Hematopoietic multipotent progenitor cell (in vitro differentiated cells): ENCODE measurements around the gene MYD88. TPM values are rescaled to one million over a fixed set of nuclear protein-coding genes. Genes with fewer than 3 reads are reported as not detected.
A peak's percentile ranks its signal among the peaks of the same experiment; 100 is the strongest.

Experiments
- DNase-seq, 3 donors: peaks; one replicate each; pipeline ENCODE4 v3.0.0-alpha.2; 2011 to 2015; ENCODE audit warnings: low read depth in 2 of 3, low spot score in 2 of 3
- total RNA-seq: library from RNA; depleted of rRNA; stranded (reverse); fragments of >200 nt; gene quantifications from one replicate; pipeline ENCODE4 v1.2.3, GENCODE V29; 2012

Gene MYD88
- total RNA-seq: 27.5 TPM

DNA sequence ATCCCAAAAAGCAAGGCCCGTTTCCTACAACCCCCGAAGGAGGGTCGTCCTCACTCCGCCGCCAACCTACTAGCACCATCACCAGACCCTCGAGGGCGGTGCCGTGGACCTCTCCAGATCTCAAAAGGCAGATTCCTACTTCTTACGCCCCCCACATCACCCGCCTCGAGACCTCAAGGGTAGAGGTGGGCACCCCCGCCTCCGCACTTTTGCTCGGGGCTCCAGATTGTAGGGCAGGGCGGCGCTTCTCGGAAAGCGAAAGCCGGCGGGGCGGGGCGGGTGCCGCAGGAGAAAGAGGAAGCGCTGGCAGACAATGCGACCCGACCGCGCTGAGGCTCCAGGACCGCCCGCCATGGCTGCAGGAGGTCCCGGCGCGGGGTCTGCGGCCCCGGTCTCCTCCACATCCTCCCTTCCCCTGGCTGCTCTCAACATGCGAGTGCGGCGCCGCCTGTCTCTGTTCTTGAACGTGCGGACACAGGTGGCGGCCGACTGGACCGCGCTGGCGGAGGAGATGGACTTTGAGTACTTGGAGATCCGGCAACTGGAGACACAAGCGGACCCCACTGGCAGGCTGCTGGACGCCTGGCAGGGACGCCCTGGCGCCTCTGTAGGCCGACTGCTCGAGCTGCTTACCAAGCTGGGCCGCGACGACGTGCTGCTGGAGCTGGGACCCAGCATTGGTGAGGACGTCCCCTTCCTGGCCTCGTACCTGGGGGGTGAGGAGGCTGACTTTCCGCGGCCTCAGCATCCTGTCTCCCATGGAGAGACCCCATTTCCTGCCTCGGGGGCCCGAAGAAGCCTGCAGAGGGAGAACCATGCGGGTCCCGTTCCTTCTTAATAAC is at the start of gene MYD88:
TSS of gene MYD88 (plus strand) at position 313 of the 842 bp plus-strand sequence. CDS start at position 353, 40 bp downstream.
- peak; percentile 49 to 92 (median 84) for DNase-seq

DNA sequence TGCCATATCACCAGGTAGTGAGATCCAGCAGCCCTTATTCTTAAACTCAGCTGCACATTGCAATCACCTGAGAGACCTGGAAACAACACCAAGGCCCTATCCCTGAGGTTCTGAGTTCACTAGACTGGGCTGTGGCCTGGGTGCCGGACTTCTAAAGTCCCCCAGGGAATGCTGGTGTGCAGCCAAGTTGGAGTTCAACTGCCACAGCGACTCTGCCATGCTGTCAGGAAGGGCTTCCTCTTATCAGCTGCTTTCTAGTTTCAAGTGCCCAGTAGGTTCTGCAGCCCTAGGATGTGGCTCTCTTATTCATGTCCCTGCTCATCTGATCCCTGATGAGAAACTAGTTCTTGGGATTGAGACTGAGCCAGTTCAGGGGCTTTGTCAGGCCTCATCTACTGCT is 49.3 kb upstream of the MYD88 start:
- no peak for DNase-seq

DNA sequence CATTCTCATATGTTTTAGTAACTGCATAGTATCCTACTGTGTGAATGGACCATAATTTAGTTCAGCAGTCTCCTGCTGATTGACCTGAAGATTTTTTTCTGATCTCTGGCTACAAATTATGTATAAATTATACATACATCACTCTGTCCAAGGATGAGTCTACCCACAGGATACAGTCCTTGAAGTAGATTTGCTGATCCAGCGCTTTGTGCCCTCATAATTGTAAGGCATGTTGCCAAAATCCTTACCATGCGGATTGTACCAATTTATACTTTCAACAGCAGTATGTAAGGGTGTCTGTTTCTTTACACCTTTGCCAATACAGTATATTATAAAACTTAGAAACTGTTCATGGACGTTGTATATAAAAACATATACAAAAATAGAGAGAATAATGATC is 48.0 kb upstream of the MYD88 start:
- no peak for DNase-seq

- no peak for DNase-seq
Observed at GRCh38 chr3:38094999-38095398, 43.5 kb upstream of the MYD88 start.

DNA sequence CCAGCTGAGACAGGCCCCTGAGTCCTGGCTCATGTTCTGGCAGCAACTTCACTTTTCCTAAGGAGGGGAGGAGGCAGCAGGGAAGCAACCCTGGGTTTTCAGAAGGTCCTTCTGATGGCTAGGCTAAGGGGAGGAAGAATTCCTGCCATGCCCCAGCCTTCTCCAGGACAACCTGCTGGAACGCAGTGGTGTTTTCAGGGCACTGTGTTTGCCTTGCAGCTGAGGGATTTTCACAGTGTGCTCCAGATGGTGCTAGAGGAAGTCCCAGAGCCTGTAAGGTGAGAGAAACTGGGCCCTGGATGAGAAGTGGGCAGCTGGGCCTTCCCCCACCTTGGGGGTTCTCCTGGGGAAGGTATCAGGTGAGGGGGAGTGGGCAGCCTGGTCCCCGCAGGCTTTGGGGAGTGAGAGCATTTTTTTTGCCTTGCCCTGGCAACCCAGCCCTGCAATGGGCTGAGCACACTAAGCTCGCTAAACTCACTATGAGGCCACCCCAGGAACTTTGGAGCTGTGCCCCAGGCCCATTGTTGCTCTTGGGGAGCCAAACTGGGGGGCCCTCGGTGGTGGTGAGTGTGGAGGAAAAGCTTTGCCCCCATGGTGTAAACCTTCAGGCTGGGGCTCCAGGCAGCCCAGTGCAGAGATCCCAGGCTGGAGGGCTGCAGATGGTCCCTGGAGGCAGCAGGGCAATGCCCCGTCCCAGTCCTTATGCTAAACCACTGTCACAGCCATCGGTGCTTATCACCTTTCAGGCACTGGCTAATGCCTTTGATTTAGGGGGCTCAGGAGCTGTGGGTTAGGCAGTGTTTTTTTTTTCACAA is 42.6 kb upstream of the MYD88 start:
- no peak for DNase-seq

DNA sequence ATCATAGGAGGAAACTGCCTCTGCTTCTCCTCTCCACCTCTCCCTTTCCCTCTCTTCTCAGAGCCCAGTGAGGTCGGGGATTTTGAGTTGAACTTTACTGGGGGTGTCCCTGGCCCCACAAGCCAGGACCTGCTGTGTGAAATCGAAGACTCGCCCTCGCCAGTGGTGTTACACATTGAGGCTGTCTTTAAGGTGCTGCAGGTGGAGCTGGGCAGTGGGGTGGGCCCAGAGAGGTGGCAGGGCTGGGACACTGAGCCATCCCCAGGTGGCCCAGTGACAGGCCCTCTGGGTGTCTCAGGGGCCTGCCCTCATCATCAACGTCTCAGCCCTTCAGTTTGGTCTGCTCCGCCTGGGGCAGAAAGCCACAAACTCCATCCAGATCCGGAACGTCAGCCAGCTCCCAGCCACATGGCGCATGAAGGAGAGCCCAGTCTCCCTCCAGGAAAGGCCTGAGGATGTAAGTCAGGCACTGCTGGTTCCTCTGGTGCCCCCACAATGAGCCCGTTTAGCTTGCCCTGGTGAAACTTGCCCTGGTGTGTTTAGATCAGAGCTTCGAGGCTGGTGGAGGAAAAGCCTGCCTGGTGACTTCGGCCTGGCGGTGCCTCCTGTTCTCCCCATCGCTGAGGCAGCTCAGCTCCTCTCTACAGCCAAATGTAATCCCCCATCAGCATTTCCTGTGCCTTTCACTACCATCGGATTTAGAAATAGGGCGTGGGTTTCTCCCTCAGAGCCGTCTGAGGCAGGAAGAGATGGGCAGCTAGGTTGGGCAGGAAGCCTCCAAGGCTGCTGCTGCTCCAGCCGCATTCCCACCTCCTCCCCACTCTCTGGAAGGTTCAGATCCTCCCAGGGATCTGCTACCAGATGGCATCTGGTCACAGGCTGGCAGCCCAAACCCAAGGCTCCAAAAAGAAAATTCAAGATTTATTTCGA is 40.8 kb upstream of the MYD88 start:
- DNase-seq: no peak

GRCh38 chr3:38098376-38098723 is 40.1 kb upstream of the MYD88 start:
- DNase-seq: no peak

GRCh38 chr3:38099518-38099917 is 38.9 kb upstream of the MYD88 start:
- DNase-seq: no peak

DNA sequence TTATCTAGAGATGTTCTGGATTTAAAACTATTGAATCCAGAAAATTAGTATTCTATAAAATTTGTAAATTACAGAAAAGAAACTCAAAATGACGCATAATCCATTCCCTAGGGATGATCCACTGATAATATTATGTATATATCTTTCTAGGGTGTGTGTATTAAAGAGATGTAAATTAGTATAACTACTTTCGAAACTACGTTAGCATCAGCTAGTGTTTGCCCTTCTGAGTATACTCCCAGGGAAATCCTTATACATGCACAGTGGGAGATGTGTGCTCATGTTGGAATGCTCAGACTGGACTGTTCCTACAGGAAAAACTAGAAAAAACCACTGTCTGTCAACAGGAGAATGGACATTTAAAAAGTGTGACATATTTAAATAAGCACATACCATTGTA is 38.0 kb upstream of the MYD88 start:
- no peak for DNase-seq

DNA sequence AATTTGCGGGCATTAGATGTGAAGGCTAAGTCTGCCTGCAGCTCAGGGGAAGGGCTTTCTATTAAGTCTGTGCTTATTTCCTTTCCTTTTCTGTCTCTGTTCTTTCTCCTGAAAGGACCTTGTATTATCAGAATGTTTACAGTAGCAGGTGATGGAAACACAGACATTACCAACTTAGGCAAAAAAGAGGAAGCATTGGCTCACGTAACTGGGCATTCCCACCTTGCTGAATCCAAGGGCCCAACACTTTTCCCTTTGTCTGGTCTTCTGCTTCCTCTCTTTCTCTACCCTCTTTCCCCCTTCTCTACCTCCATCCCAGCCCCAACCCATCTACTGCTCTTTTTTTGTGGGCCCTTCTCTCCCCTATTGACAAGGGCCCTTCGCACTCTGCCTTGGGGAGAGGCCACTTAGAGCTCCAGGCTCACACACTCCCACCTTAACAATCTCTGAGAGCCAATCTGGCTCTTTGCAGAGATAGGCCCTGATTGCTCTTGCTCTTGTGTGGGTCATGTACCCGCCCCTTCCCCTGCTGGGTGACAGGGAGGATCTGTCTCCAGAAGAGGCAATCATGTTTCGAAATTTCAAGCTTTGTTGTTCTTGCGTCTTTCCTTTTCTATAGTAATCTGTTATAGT is 36.5 kb upstream of the MYD88 start:
- no peak for DNase-seq

DNA sequence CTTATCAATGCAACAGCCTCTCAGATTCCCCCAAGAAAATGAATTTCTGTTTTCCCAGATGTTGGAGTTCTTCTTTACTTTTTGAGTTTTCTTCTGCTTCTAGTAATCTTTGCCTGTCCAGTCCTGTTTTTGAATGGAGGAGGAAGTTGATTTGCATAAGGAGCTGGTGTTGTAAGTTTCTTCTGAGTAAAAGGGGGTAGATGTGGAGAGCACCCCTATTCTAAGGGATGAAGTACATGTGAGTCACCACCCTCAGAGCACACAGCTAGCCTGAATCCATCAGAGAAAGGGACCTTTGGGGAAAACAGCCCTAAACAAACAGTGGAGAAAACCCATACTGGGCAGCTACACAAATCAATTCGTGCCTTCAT is 36.0 kb upstream of the MYD88 start:
- no peak for DNase-seq

DNA sequence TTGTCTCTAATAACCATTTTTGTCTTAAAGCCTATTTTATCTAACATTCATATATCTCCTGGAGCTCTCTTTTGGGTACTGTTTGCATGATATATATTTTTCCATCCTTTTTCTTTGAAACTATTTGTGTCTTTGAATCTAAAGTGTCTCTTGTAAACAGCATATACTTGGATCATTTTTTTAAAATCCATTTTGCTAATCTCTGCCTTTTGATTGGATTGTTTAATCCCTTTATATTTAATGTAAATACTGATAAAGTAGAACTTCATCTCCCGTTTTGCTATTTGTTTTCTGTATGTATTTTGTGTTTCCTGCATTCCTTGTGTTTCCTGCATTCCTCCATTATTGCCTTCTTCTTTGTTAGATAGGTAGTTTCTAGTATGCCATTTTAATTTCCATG is 32.9 kb upstream of the MYD88 start:
- no peak for DNase-seq

- no peak for DNase-seq
Observed at GRCh38 chr3:38107911-38108648, 30.4 kb upstream of the MYD88 start.

DNA sequence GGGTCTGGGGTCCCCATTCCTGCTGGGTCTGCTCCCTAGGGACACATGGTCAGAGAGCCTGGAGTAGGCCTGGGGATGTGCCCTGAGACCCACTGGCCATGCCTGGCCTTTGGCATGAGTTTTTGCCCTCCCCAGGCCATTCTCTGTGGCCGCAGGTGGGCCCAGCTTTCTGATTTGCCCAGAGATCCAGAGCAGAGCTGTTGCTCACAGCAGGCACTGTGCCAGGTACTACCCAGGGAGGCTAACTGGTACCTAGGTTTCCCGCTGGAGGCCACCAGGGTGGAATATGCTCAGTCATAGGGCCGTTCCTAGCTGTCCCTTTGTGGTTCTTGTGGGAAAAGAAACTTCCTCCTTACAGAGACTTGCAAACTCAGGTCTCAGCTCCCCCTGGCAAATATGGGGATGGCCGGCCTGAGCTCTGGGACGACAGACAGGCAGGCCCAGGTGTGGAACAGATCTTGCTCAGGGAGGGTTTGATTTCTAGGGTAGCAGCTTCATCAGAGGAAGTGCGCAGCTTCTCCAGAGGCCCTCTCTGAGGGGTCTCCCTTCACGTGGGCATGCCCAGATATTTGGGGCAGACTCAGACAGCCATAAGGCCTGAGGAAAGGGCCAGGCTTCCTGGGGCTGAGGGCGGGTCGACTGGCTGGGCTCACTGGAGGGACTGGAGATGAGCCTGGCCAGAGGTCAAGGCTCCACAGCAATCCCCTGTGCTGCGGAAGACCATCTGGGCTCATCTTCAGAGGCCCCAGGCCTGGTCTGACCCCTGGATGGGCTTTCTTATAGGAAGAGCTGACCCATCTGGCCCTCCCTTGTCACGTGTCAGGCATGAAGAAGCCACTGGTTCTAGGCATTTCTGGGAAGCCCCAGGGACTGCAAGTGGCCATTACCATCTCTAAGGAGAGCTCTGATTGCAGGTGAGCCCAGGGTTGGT is 29.5 kb upstream of the MYD88 start:
- DNase-seq: peak in 2 of 3 donors; percentile 64 to 67

GRCh38 chr3:38109580-38110313 is 28.7 kb upstream of the MYD88 start:
- DNase-seq: no peak

DNA sequence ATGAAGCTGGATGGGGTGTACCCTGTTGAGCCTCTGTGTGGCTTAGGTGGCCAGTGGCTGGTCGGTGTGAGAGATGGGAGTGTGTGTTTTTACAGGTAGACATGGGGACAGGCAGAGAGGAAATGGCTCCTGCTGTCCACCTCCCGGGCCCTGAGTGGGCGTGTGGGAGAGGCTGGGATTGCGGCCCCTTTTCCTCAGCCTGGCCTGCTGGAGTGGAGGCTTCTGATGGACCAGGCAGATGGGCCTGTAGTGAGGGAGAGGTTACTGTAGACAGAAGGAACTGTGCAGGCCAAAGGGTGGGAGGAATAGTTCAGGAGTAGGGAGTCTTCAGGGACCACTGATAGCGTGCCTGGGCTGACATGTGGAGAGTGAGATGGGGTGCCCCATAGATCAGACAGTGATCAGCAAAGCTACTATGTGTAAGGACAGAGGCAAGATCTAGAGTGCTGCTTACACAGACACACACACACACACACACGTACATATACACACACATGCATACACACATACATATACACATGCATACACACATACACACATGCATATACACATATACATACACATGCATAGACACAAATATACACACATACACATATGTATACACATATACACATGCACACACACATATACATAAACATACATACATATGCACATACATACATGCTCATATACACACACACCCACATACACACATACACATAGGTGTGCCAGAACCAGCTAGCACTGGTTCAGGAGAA is 28.0 kb upstream of the MYD88 start:
- no peak for DNase-seq

DNA sequence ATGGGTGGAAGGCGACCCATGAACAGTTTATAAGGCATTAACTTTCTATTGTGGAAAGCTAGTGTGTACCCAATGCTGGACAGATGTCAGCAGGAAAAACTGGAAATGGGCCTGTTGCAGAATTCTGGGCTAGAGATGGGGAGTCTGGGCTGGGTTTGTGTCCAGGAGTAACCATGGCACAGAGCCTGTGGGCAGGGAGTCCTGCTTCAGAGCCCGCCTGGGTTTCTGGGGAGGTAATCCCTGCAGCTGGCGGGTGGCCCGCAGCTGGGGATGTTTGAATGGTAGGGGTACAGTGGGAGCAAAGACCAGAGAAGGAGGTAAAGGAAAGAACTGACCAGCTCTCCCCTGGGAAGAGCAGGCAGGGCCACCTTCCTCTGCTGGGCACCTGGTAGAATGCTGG is 27.3 kb upstream of the MYD88 start:
- no peak for DNase-seq
